Measurements from ENCODE around the gene SPATA21. TPM values are rescaled to one million over a fixed set of nuclear protein-coding genes. Genes with fewer than 3 reads are reported as not detected.
A peak's percentile ranks its signal among the peaks of the same experiment; 100 is the strongest.

Gene SPATA21
- total RNA-seq, 1 donor from 2014 or later, result not detected

- DNase-seq (ENCODE audit: low spot score in 2 of 2), result no peak
- no peak for FAIRE-seq
These were observed 11.8 kb downstream of the SPATA21 start for GRCh38 chr1:16425125-16426025.

GRCh38 chr1:16422041-16422440 lies 15.2 kb downstream of the SPATA21 start:
- DNase-seq (ENCODE audit: low spot score in 2 of 2) (no peak), FAIRE-seq (no peak)

GRCh38 chr1:16421201-16421600 lies 16.0 kb downstream of the SPATA21 start:
- FAIRE-seq, result no peak

GRCh38 chr1:16420424-16421118 lies 16.7 kb downstream of the SPATA21 start:
- FAIRE-seq (no peak), DNase-seq (ENCODE audit: low spot score in 2 of 2) (no peak)

More at GRCh38 chr1:16421201-16421600, 16.0 kb downstream of the SPATA21 start:
- no peak for DNase-seq (ENCODE audit: low spot score in 2 of 2)

GRCh38 chr1:16418823-16419425 lies 18.3 kb downstream of the SPATA21 start:
- FAIRE-seq (no peak), DNase-seq (ENCODE audit: low spot score in 2 of 2) (no peak)

- DNase-seq (ENCODE audit: low spot score in 2 of 2), result no peak
- no peak for FAIRE-seq
These were observed 24.0 kb downstream of the SPATA21 start for GRCh38 chr1:16413191-16413590.

GRCh38 chr1:16410803-16411202 lies 26.4 kb downstream of the SPATA21 start:
- DNase-seq (ENCODE audit: low spot score in 2 of 2), result no peak
- no peak for FAIRE-seq

- FAIRE-seq, result no peak
- DNase-seq (ENCODE audit: low spot score in 2 of 2), result no peak
These were observed 27.6 kb downstream of the SPATA21 start for GRCh38 chr1:16409536-16410152.

GRCh38 chr1:16406868-16407267 lies 30.4 kb downstream of the SPATA21 start:
- no peak for DNase-seq (ENCODE audit: low spot score in 2 of 2)
- FAIRE-seq, result no peak

GRCh38 chr1:16405441-16405840 lies 31.8 kb downstream of the SPATA21 start:
- DNase-seq (ENCODE audit: low spot score in 2 of 2) (no peak), FAIRE-seq (no peak)

GRCh38 chr1:16402742-16403141 lies 34.5 kb downstream of the SPATA21 start:
- DNase-seq (ENCODE audit: low spot score in 2 of 2) (no peak), FAIRE-seq (no peak)

GRCh38 chr1:16398371-16398953 lies 38.8 kb downstream of the SPATA21 start:
- FAIRE-seq (no peak), DNase-seq (ENCODE audit: low spot score in 2 of 2) (no peak)

GRCh38 chr1:16397120-16397519 lies 40.1 kb downstream of the SPATA21 start:
- DNase-seq (ENCODE audit: low spot score in 2 of 2) (no peak), FAIRE-seq (no peak)

GRCh38 chr1:16396591-16396990 lies 40.6 kb downstream of the SPATA21 start:
- FAIRE-seq (no peak), DNase-seq (ENCODE audit: low spot score in 2 of 2) (no peak)

- DNase-seq (ENCODE audit: low spot score in 2 of 2) (no peak), FAIRE-seq (no peak)
These were observed 42.2 kb downstream of the SPATA21 start for GRCh38 chr1:16394977-16395376.

GRCh38 chr1:16393570-16394521 lies 43.4 kb downstream of the SPATA21 start:
- FAIRE-seq (no peak), DNase-seq (ENCODE audit: low spot score in 2 of 2) (peak in 1 of 2 donors; percentile 50)

- no peak for DNase-seq (ENCODE audit: low spot score in 2 of 2)
- no peak for FAIRE-seq
These were observed 44.3 kb downstream of the SPATA21 start for GRCh38 chr1:16392740-16393569.

- FAIRE-seq, result no peak
- DNase-seq (ENCODE audit: low spot score in 2 of 2), result no peak
These were observed 45.8 kb downstream of the SPATA21 start for GRCh38 chr1:16391411-16391810.
